DND-41 (cell line): ENCODE measurements around the gene SOX8.

Experiments
- ATAC-seq: fragments of 200-7000 bp; cut with Tn5 transposase; 3 replicates; pipeline ENCODE4 v1.9.1; 2021; ENCODE audit warnings: low read depth; ENCODE audit not compliant: insufficient read depth
- DNase-seq: peaks from one replicate; pipeline ENCODE4 v3.0.0-alpha.2; 2020
- H2AFZ ChIP-seq: 2 replicates; pipeline ENCODE4 v1.6.0; 2012; ENCODE audit warnings: low read depth, low read length
- H3K27ac ChIP-seq: 2 replicates; pipeline ENCODE4 v1.5.1; 2012; ENCODE audit warnings: low read length, inconsistent platforms
- H3K27me3 ChIP-seq: fragments of 200-600 bp; sonication (generic); 2 replicates; pipeline ENCODE4 v1.6.0; 2012; ENCODE audit warnings: low read length, mild to moderate bottlenecking, inconsistent platforms; ENCODE audit not compliant: insufficient read depth, poor library complexity
- H3K36me3 ChIP-seq: 2 replicates; pipeline ENCODE4 v1.5.1; 2012; ENCODE audit warnings: low read length, inconsistent platforms; ENCODE audit not compliant: insufficient read depth
- H3K4me1 ChIP-seq: 2 replicates; pipeline ENCODE4 v1.5.1; 2012; ENCODE audit warnings: mild to moderate bottlenecking, low read length; ENCODE audit not compliant: insufficient read depth
- H3K4me2 ChIP-seq: 2 replicates; pipeline ENCODE4 v1.6.0; 2012; ENCODE audit warnings: mild to moderate bottlenecking, moderate library complexity, low read length, inconsistent platforms; ENCODE audit not compliant: insufficient read depth
- H3K4me3 ChIP-seq, 2 experiments: fragments of 200-600 bp in 1 of 2; shearing (Covaris generic) in 1 of 2; 2 replicates each; pipeline ENCODE4 v1.5.1; 2012 to 2016; ENCODE audit warnings: inconsistent platforms in 2 of 2, low read length in 2 of 2, mild to moderate bottlenecking in 2 of 2, low read depth in 1 of 2, moderate library complexity in 1 of 2
- H3K79me2 ChIP-seq: 2 replicates; pipeline ENCODE4 v1.6.0; 2012; ENCODE audit warnings: low read length, inconsistent platforms; ENCODE audit not compliant: insufficient read depth
- H3K9ac ChIP-seq: 2 replicates; pipeline ENCODE4 v1.6.0; 2012; ENCODE audit warnings: low read depth, mild to moderate bottlenecking, inconsistent platforms, low read length, moderate library complexity
- H3K9me3 ChIP-seq: 2 replicates; pipeline ENCODE4 v1.5.1; 2012; ENCODE audit warnings: low read length, moderate library complexity, mild to moderate bottlenecking, inconsistent platforms; ENCODE audit not compliant: insufficient read depth, severe bottlenecking
- H4K20me1 ChIP-seq: 2 replicates; pipeline ENCODE4 v1.6.0; 2012; ENCODE audit warnings: low read length; ENCODE audit not compliant: insufficient read depth
- CTCF ChIP-seq: IDR thresholded peaks from 2 replicates; pipeline ENCODE4 v1.5.1; 2012; ENCODE audit warnings: borderline replicate concordance, low read length, moderate library complexity, mild to moderate bottlenecking; ENCODE audit not compliant: poor library complexity, severe bottlenecking; ENCODE audit errors: extremely low read depth
- EZH2 ChIP-seq: IDR thresholded peaks from 3 replicates; pipeline ENCODE4 v1.6.1; 2012; ENCODE audit warnings: borderline replicate concordance, low read depth, mild to moderate bottlenecking, moderate library complexity, low read length, inconsistent platforms; ENCODE audit not compliant: severe bottlenecking

SOX8 gene

GRCh38 chr16:983044-984030 is 1.8 kb downstream of the SOX8 start:
- H3K9ac ChIP-seq, result no peak overlapping the region
- no peaks in the 10 kb centered on the region for H3K9me3 ChIP-seq
- ATAC-seq (no peak), DNase-seq (no peak)
- H2AFZ ChIP-seq, result no peak overlapping the region
- no peaks in the 10 kb centered on the region for H3K4me1 ChIP-seq
- no peaks in the 10 kb centered on the region for H3K27me3 ChIP-seq
- H3K79me2 ChIP-seq, result no peaks in the 10 kb centered on the region
- H3K36me3 ChIP-seq, result no peaks in the 10 kb centered on the region
- no peak overlapping the region for H3K4me3 ChIP-seq
- TF ChIP-seq CTCF, result no peak
- no peak for TF ChIP-seq EZH2
- H3K27ac ChIP-seq, result no peak overlapping the region
- H4K20me1 ChIP-seq, result no peaks in the 10 kb centered on the region
- no peak overlapping the region for H3K4me2 ChIP-seq

- no peak overlapping the region for H3K4me2 ChIP-seq
- no peak for TF ChIP-seq EZH2
- TF ChIP-seq CTCF, result no peak
- H4K20me1 ChIP-seq, result no peaks in the 10 kb centered on the region
- no peak overlapping the region for H3K9ac ChIP-seq
- no peaks in the 10 kb centered on the region for H3K27me3 ChIP-seq
- H3K79me2 ChIP-seq, result no peaks in the 10 kb centered on the region
- DNase-seq, result no peak
- H3K36me3 ChIP-seq, result no peaks in the 10 kb centered on the region
- no peak overlapping the region for H2AFZ ChIP-seq
- H3K27ac ChIP-seq, result no peak overlapping the region
- H3K4me3 ChIP-seq, result no peak overlapping the region
- no peaks in the 10 kb centered on the region for H3K9me3 ChIP-seq
- no peak for ATAC-seq
- H3K4me1 ChIP-seq, result no peaks in the 10 kb centered on the region
These were observed 2.6 kb downstream of the SOX8 start for GRCh38 chr16:984121-984694.

GRCh38 chr16:984736-985636 is 3.4 kb downstream of the SOX8 start:
- H3K79me2 ChIP-seq, result no peaks in the 10 kb centered on the region
- H3K9me3 ChIP-seq, result no peaks in the 10 kb centered on the region
- no peaks in the 10 kb centered on the region for H3K36me3 ChIP-seq
- no peaks in the 10 kb centered on the region for H3K4me1 ChIP-seq
- DNase-seq, result no peak
- H4K20me1 ChIP-seq, result no peaks in the 10 kb centered on the region
- TF ChIP-seq EZH2 (no peak), CTCF (no peak)
- no peak overlapping the region for H3K27ac ChIP-seq
- no peak overlapping the region for H3K4me2 ChIP-seq
- H3K9ac ChIP-seq, result no peak overlapping the region
- no peaks in the 10 kb centered on the region for H3K27me3 ChIP-seq
- no peak overlapping the region for H3K4me3 ChIP-seq
- ATAC-seq, result no peak
- no peak overlapping the region for H2AFZ ChIP-seq
